Right ventricle myocardium inferior (tissue), 1 donor: ENCODE data around the gene NUDT14. TPM values are rescaled to one million over a fixed set of nuclear protein-coding genes. Genes with fewer than 3 reads are reported as not detected.
A peak's percentile ranks its signal among the peaks of the same experiment; 100 is the strongest.

Experiments used
- ATAC-seq: fragments of 200-7000 bp; cut with Tn5 transposase; one replicate; pipeline ENCODE4 v1.9.1; 2020; ENCODE audit warnings: mild to moderate bottlenecking, moderate library complexity
- DNase-seq: peaks from one replicate; pipeline ENCODE4 v3.0.0; 2021; ENCODE audit errors: missing footprints
- intact Hi-C: fragments of 100-400 bp; cut with DNase I; formaldehyde crosslinking; loops from one replicate; pipeline ENCODE4 v1.11.0; 2022
- total RNA-seq: library from RNA; stranded (reverse); fragmentation: NEBNext Ultra II Directional; extraction: Animal tissue kit (Norgen Biotek cat#: 25700); gene quantifications from one replicate; pipeline ENCODE4 v1.2.1, GENCODE V29; 2021
- donor health status: DM: no; HTN: yes; CAD: no; lungs with severe emphysema.

NUDT14 gene
- total RNA-seq, 1 donor from 2014 or later: 33.9 TPM

DNA sequence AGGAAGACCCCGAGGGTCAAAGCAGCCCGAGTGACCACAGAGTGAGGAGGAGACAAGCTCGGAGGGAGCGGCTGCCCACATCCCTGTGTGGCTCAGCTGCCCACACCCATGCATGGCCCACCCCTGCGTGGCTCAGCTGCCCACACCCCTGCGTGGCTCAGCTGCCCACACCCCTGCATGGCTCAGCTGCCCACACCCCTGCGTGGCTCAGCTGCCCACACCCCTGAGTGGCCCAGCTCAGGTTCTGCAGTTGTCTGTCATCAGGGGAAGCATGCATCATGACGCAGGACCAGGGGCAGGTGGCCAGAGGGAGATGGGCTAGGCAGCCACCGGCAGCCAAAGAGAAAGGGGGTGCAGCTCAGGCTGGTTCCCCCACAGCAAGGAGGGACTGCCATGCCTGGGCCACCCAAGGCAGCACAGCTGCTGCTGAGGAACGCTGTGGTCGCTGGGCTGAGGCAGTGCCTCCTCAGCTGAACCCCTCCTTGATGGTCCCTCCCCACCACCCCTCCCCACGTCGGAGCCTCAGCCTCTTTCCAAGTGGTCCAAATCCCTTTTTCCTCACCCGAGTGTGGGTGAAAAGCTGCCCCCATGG, 33.3 kb upstream of the NUDT14 start:
- ATAC-seq (no peak), DNase-seq (no peak)
- intact Hi-C loops: no loop called here

DNA sequence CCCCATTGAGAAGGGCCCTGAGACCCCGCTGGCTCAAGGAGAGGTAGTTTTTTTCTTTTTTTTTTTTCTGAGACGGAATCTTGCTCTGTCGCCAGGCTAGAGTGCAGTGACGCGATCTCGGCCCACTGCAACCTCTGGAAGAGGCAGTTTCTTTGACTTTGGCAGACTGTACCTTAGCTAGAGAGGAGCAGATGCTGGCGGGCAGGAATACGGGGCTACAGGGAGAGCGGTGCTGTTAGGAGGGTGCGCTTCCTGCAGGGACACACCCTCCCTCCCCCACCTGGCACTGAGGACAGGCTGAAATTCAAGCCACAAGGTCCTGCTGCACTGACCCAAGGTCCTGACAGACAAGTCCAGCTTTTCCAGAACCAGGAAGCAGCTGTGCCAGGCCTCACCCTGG, 32.2 kb upstream of the NUDT14 start:
- intact Hi-C loops: no loop called here
- DNase-seq: no peak
- no peak for ATAC-seq

GRCh38 chr14:105212541-105213300, 31.6 kb upstream of the NUDT14 start:
- DNase-seq (no peak), ATAC-seq (no peak)
- intact Hi-C loops: no loop called here

DNA sequence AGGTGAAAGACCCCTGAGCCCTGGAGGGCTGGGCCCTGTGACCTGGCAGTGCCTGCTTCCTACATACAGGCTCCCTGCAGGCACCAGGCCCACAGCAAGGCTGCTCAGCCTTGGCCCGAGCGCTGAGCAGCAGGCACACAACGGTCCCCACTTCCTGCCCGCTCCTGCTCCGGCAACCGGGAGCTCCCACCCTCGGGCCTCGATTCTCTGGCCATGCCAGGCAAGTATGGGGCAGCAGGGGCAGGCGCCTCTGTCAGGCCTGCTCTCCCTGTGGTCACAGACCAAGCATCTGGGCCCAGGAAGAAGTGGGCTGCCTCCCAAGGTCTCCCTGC, 30.6 kb upstream of the NUDT14 start:
- DNase-seq: no peak
- intact Hi-C loops: no loop called here
- ATAC-seq: no peak

DNA sequence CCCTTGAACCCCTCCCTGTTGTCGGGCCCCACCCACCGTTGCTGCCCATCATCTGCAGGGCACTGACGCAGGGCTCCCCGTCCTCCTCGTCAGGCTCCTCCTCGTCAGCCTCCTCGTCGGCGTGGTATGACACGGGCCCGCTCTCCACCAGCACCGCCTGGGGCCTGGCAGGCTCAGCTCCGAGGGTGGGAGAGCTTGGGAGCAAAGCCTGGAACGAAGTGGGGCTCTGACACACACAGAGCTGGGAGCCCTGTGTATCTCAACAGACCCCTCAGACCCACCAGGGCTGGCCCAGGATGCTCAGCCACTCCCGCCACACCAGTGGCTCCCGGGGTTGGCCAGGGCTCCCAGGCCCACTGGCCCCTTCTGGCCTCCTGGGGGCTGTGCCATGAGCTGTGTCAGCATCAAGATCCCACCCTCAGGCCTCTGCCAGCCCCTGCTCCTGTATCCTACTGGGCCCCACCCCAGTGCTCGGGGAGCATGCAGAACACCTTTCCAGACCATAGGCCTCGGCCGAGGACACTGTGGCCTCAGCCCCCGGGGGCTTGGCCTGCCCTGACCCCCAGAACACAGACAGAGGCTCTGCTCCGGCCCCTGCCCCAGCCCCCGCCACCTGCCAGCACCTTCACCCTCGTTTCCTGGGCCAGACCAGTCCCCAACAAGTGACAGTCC, 30.1 kb upstream of the NUDT14 start:
- no peak for DNase-seq
- ATAC-seq: no peak
- intact Hi-C loops: no loop called here

- ATAC-seq: no peak
- no peak for DNase-seq
- intact Hi-C loops: no loop called here
These were observed 29.3 kb upstream of the NUDT14 start for GRCh38 chr14:105210266-105211025.

DNA sequence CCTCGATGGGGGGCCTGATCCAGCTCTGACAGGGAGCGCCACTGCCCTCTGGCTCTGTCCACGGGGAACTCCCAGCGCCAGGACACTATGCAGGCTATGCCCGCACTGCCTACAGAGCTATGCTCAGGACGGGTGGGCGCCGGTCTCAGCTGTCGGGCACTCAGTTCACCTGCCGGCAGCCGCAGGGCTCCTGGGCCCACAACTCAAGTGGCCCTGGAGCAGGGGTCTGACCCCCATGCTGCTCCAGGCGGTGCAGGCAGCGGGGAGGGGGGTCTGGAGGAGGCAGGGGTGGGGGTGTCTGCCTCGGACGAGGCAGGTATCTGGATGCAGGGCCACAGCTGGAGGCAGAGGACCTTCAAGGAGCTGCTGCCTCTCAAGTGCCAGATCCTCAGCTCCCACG, 28.5 kb upstream of the NUDT14 start:
- ATAC-seq (no peak), DNase-seq (no peak)
- intact Hi-C loops: loop anchor here (10.0 kb wide), 1 partner anchor 45 kb away; no protein-coding TSS in a partner anchor

- DNase-seq: no peak
These were observed 28.0 kb upstream of the NUDT14 start for GRCh38 chr14:105209091-105209490.

GRCh38 chr14:105208738-105209075, 27.6 kb upstream of the NUDT14 start:
- ATAC-seq (no peak), DNase-seq (no peak)
- intact Hi-C loops: loop anchor here (10.0 kb wide), 1 partner anchor 46 kb away; no protein-coding TSS in a partner anchor

More at GRCh38 chr14:105209091-105209490, 28.0 kb upstream of the NUDT14 start:
- intact Hi-C loops: loop anchor here (10.0 kb wide), 1 partner anchor 46 kb away; no protein-coding TSS in a partner anchor
- ATAC-seq: no peak

DNA sequence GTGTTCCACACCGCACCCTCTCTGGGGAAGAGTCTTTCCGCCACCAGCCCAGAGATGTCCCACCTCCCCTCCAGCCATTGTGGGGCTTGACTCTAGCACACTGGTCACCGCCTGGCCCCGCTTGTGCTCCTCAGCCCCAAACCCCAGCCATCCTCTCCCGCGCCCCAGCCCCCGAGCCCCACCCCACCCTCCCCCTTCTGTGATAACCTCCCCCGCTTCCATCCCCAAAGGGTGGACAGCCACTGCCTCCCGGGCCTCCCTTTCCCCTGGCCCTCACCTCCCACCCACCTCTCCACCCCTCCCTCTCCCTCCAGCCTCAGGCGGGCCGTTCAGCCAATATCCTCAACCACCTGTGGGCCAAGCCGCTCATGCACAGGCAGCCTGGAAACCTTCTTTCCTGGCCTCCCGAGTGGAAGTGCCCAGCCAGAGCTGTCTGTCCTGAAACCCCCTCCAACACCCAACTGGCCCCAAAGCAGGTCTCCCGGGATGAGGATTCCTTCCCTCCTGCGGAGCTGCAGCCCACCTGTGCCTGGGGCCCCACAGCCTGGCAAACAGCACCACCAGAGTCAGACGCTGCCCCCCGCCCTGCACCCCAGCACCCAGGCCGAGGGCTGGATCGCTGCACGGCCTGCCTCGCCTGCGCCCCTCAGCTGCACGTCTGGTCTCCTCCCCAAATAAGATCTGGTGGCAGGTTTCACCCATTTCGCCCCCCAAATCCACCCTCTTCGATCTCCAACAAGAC, 27.1 kb upstream of the NUDT14 start:
- intact Hi-C loops: loop anchor here (10.0 kb wide), 1 partner anchor 47 kb away; no protein-coding TSS in a partner anchor

GRCh38 chr14:105207460-105207901, 26.4 kb upstream of the NUDT14 start:
- ATAC-seq (peak; percentile 56), DNase-seq (no peak)
- intact Hi-C loops: loop anchor here (10.0 kb wide), 1 partner anchor 47 kb away; no protein-coding TSS in a partner anchor

More for the DNA sequence above, 27.1 kb upstream of the NUDT14 start:
- ATAC-seq (no peak), DNase-seq (no peak)

DNA sequence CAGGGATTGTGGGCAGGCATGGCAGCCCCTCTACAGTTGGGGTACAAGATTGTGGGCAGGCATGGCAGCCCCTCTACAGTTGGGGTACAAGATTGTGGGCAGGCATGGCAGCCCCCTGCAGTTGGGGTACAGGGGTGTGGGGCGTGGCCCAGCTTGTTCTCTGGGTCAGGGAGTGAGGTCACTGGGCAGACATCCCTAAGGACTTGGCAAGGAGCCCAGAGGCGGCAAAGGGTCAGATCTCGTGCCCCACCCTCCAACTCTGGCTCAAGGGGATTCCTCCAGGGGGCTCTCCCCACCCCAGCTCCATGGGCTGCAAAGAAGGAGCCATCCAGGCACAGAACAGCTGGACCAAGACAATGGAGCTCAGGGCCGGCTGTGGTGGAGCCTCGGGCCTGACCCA, 25.8 kb upstream of the NUDT14 start:
- intact Hi-C loops: loop anchor here (10.0 kb wide), 1 partner anchor 48 kb away; no protein-coding TSS in a partner anchor
- DNase-seq: no peak
- no peak for ATAC-seq

- no peak for DNase-seq
- intact Hi-C loops: loop anchor here (2.0 to 10.0 kb wide), 2 partner anchors 49 to 323 kb away; no protein-coding TSS in a partner anchor
- peak; percentile 46 for ATAC-seq
These were observed 24.6 kb upstream of the NUDT14 start for GRCh38 chr14:105205673-105206208.

DNA sequence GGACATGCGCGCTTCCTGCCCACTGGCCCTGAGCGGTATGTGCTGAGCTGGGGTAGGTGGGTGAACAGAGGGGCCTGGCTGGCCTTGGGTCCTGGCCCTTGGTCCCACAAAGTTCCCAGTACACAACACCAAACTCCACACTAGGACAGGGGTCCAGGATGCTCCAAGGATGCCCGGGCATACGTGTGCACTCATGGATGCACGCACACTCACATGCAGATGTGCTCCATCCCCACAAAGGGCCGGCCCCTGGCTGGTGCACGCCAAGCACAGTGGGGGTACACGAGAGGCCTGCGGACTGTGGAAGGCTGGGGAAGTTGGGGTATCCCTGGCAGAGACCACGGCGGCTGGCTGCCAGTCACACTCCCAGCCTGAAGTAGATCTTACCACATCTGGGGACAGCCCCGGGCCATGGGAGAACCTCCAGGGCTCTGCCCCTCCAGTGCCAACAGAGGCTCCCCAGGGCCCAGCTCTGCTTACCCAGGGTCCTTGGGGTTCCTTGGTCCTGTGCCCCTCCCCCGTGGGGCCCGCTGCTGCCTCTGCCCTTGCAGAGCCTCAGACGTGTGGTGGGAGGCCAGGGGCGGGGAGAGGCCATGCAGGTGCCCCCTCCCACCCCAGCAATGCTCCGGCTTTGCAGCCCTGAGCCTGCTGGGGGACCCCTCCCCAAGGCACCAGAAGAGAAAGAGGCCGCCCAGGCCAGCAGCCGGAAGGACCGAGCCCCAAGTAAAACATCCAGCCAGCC, 24.0 kb upstream of the NUDT14 start:
- ATAC-seq (no peak), DNase-seq (no peak)
- intact Hi-C loops: loop anchor here (2.0 to 10.0 kb wide), 2 partner anchors 50 to 324 kb away; no protein-coding TSS in a partner anchor

DNA sequence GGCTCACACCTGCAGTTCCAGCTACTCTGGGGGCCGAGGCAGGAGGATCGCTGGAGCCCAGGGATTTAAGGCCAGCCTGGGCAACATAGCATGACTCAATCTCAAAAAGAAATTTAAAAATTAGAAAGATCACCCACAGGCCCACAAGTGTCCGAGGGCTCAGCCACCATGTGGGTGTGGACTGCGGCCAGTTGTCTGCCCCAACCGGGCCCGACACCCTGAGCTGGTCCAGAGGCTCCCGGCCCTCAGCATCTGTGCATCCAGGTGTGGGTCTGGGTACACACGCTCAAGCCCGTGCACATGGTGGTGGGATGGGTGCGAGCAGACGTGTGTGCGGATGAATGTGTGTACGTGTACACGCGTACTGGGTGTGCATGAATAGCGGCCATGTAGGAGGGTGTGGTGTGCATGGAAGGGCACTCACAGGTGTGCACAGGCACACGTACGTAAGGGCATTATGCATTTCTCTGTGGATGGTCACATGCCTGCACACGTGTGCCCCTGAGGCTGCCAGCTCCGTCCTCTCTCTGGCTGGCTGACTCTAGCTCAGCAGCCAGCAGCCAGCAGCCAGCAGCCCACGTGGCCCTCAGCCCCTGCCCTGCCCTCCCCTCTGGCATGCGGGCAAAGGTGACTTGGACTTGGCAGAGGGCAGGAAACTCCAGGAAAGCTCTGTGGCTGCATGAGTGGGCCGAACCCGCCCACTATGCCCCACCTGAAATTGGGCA, 23.3 kb upstream of the NUDT14 start:
- intact Hi-C loops: loop anchor here (2.0 to 10.0 kb wide), 2 partner anchors 50 to 324 kb away; no protein-coding TSS in a partner anchor

GRCh38 chr14:105203701-105204100, 22.6 kb upstream of the NUDT14 start:
- ATAC-seq: no peak
- intact Hi-C loops: loop anchor here (1.0 to 10.0 kb wide), 4 partner anchors 51 to 325 kb away; no protein-coding TSS in a partner anchor
- no peak for DNase-seq

More for the DNA sequence above, 23.3 kb upstream of the NUDT14 start:
- ATAC-seq (peak; percentile 73), DNase-seq (no peak)
